Measurements from ENCODE around the gene CRTAC1.

DNA sequence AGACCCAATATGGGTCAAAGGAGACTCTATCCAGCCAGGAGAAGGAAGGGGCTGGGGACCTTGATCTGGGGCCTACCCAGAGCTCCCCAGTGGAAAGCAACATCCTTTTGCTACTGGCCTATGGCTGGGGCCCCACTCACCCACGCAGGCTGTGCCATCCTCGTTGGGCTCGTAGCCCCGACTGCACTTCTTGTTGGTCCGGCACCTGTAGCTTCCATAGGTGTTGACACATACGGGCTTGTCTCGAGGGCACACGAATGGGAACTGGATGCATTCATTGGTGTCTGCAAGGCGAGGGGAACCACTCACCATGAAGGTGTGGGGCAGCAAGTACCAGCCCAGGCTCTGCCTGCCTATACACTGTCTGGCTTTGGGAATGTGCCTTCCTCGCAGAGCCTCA, 150.3 kb downstream of the CRTAC1 start:
- TF ChIP-seq POLR2AphosphoS5 (IDR thresholded peaks at IDR 0.05), result no peak
- TF ChIP-seq, protein P1, sequence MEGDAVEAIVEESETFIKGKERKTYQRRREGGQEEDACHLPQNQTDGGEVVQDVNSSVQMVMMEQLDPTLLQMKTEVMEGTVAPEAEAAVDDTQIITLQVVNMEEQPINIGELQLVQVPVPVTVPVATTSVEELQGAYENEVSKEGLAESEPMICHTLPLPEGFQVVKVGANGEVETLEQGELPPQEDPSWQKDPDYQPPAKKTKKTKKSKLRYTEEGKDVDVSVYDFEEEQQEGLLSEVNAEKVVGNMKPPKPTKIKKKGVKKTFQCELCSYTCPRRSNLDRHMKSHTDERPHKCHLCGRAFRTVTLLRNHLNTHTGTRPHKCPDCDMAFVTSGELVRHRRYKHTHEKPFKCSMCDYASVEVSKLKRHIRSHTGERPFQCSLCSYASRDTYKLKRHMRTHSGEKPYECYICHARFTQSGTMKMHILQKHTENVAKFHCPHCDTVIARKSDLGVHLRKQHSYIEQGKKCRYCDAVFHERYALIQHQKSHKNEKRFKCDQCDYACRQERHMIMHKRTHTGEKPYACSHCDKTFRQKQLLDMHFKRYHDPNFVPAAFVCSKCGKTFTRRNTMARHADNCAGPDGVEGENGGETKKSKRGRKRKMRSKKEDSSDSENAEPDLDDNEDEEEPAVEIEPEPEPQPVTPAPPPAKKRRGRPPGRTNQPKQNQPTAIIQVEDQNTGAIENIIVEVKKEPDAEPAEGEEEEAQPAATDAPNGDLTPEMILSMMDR (IDR thresholded peaks at IDR 0.05 in 8 of 11, conservative IDR thresholded peaks at IDR 0.05 in 3 of 11), result no peak

Measured in spleen (tissue), 7 donors.